HepG2 (cell line): ENCODE measurements around the gene NRBP1. TPM values are rescaled to one million over a fixed set of nuclear protein-coding genes. Genes with fewer than 3 reads are reported as not detected.

Source experiments
- ATAC-seq: fragments of 200-7000 bp; cut with Tn5 transposase; 3 replicates; pipeline ENCODE4 v1.9.1; 2020; ENCODE audit warnings: mild to moderate bottlenecking, moderate library complexity
- BruUV-seq: library from RNA; stranded (reverse); fragments of 400-500 nt; replicated peaks from 2 replicates; lab custom pipeline; 2021; lab: Mats Ljungman, UMichigan
- CTCF ChIA-PET: fragments of 300-600 bp; formaldehyde crosslinking; extraction: SDS; loops from one replicate; lab custom pipeline; 2021; ENCODE audit warnings: low total read pairs, inconsistent platforms, low intra/inter-chr PET ratio; lab: Yijun Ruan, JAX
- POLR2A ChIA-PET: fragments of 350-600 bp; sonication (Branson Sonifier 250); formaldehyde crosslinking; loops from one replicate; lab custom pipeline; 2020; ENCODE audit warnings: antibody characterized with exemption, inconsistent platforms; lab: Yijun Ruan, JAX
- DNase-seq: peaks from one replicate; pipeline ENCODE4 v3.0.0-alpha.2; 2015; ENCODE audit warnings: low spot score
- FAIRE-seq: peaks from 3 replicates; lab custom pipeline; 2011; peaks lifted over from hg19 to GRCh38; lab: Jason Lieb, UNC
- H2AFZ ChIP-seq: one replicate; pipeline ENCODE4 v1.6.1; 2011; ENCODE audit warnings: low read length, inconsistent platforms
- H3K27ac ChIP-seq: fragments of 300-600 bp; 3 replicates; pipeline ENCODE4 v1.8.0; 2011; ENCODE audit warnings: mixed run types, mild to moderate bottlenecking, mixed read lengths, low read length, inconsistent platforms; ENCODE audit not compliant: insufficient read depth; ENCODE audit errors: extremely low read length
- H3K27me3 ChIP-seq, 2 experiments: fragments of 200-600 bp in 1 of 2; 2 replicates in 1 of 2; 3 replicates in 1 of 2; pipeline versions ENCODE4 v1.6.0 to v1.8.0; 2011; ENCODE audit warnings: low read length in 2 of 2, mild to moderate bottlenecking in 2 of 2, moderate library complexity in 2 of 2, inconsistent platforms in 1 of 2; ENCODE audit not compliant: insufficient read depth in 2 of 2, control insufficient read depth in 1 of 2
- H3K36me3 ChIP-seq, 2 experiments: fragments of 200-600 bp in 1 of 2; replicated peaks in 1 of 2; 2 replicates in 1 of 2; 3 replicates in 1 of 2; pipeline versions ENCODE4 v1.5.1 to v1.8.0; 2011; ENCODE audit warnings: low read length in 2 of 2, inconsistent platforms in 1 of 2; ENCODE audit not compliant: insufficient read depth in 2 of 2, control insufficient read depth in 1 of 2
- H3K4me1 ChIP-seq: 2 replicates; pipeline ENCODE4 v1.5.1; 2012; ENCODE audit warnings: low read length, inconsistent platforms; ENCODE audit not compliant: insufficient read depth
- H3K4me2 ChIP-seq: 2 replicates; pipeline ENCODE4 v1.6.0; 2011; ENCODE audit warnings: low read depth, low read length, inconsistent platforms
- H3K4me3 ChIP-seq, 3 experiments: fragments of 200-600 bp in 1 of 3; sonication (generic), shearing (Covaris generic) in 1 of 3; replicated peaks in 1 of 3; 2 replicates each; pipeline ENCODE4 v1.5.1; 2011 to 2016; ENCODE audit warnings: low read length in 3 of 3, inconsistent platforms in 2 of 3, low read depth in 2 of 3, mild to moderate bottlenecking in 2 of 3, control low read depth in 1 of 3, mixed read lengths in 1 of 3; ENCODE audit not compliant: insufficient read depth in 1 of 3
- H3K79me2 ChIP-seq: one replicate; pipeline ENCODE4 v1.6.1; 2011; ENCODE audit warnings: low read length, inconsistent platforms; ENCODE audit not compliant: insufficient read depth
- H3K9ac ChIP-seq: 2 replicates; pipeline ENCODE4 v1.6.0; 2011; ENCODE audit warnings: mild to moderate bottlenecking, low read depth, low read length, inconsistent platforms; ENCODE audit not compliant: insufficient read depth
- H3K9me3 ChIP-seq: 2 replicates; pipeline ENCODE4 v1.5.1; 2012; ENCODE audit warnings: mild to moderate bottlenecking, low read length
- H4K20me1 ChIP-seq: 2 replicates; pipeline ENCODE4 v1.6.0; 2011; ENCODE audit warnings: inconsistent platforms, mild to moderate bottlenecking, low read length, moderate library complexity; ENCODE audit not compliant: insufficient read depth
- AHDC1 ChIP-seq: sonication (generic); formaldehyde crosslinking; IDR thresholded peaks from 2 replicates; pipeline ENCODE4 v1.5.1; 2020; ENCODE audit warnings: mild to moderate bottlenecking, missing genetic modification reagents, borderline replicate concordance
- CEBPB ChIP-seq: IDR thresholded peaks from 2 replicates; pipeline ENCODE4 v1.6.1; 2011; ENCODE audit warnings: low read depth, low read length, improper control_type of control experiment, borderline replicate concordance
- DZIP1 ChIP-seq: sonication (generic); formaldehyde crosslinking; IDR thresholded peaks from 2 replicates; pipeline ENCODE4 v1.5.0; 2020; ENCODE audit warnings: mild to moderate bottlenecking, missing genetic modification reagents
- HNRNPLL ChIP-seq: fragments of 200-400 bp; formaldehyde crosslinking; IDR thresholded peaks from 2 replicates; pipeline ENCODE4 v1.6.1; 2017; ENCODE audit warnings: mild to moderate bottlenecking, low read depth, low read length; ENCODE audit not compliant: poor library complexity, severe bottlenecking
- PRDM10 ChIP-seq: sonication (generic); formaldehyde crosslinking; IDR thresholded peaks from 2 replicates; pipeline ENCODE4 v1.4.0; 2020; ENCODE audit warnings: low read depth, missing genetic modification reagents
- SMAD3 ChIP-seq: sonication (generic); formaldehyde crosslinking; IDR thresholded peaks from 2 replicates; pipeline ENCODE4 v1.4.0; 2020; ENCODE audit warnings: missing genetic modification reagents
- SMYD3 ChIP-seq: sonication (generic); formaldehyde crosslinking; IDR thresholded peaks from 2 replicates; pipeline ENCODE4 v1.8.1; 2023; ENCODE audit warnings: mild to moderate bottlenecking, missing genetic modification reagents
- TAF15 ChIP-seq: fragments of 200-400 bp; formaldehyde crosslinking; IDR thresholded peaks from one replicate; pipeline ENCODE4 v1.6.1; 2018; ENCODE audit warnings: mild to moderate bottlenecking, low read depth, low read length; ENCODE audit not compliant: poor library complexity, severe bottlenecking
- TCF7 ChIP-seq: sonication (generic); IDR thresholded peaks from 2 replicates; pipeline ENCODE4 v1.6.1; 2016; ENCODE audit warnings: antibody characterized with exemption, low read depth
- ZEB1 ChIP-seq: IDR thresholded peaks from 2 replicates; pipeline ENCODE4 v1.6.1; 2012; ENCODE audit warnings: mild to moderate bottlenecking, low read depth, inconsistent platforms; ENCODE audit not compliant: insufficient replicate concordance
- ZNF614 ChIP-seq: IDR thresholded peaks from 2 replicates; pipeline ENCODE4 v1.6.1; 2018; ENCODE audit warnings: missing biosample characterization, missing genetic modification reagents, inconsistent platforms, borderline replicate concordance
- ZNF768 ChIP-seq: sonication (generic); formaldehyde crosslinking; IDR thresholded peaks from 2 replicates; pipeline ENCODE4 v1.4.0; 2020; ENCODE audit warnings: missing genetic modification reagents
- WGBS: methylation state at CpG from one replicate; pipeline ENCODE4 v1.1.6; 2017; ENCODE audit warnings: low lambda C conversion rate; 5-methylcytosine and 5-hydroxymethylcytosine counted together
- in situ Hi-C: cut with HindIII; loops from 2 replicates; pipeline ENCODE4 v1.10.0; 2017; ENCODE audit warnings: low pct_unique_long_range_greater_than_20kb; ENCODE audit not compliant: extremely low pct_ligation_motif_present
- intact Hi-C: fragments of 100-400 bp; cut with micrococcal nuclease; formaldehyde crosslinking; loops from one replicate; pipeline ENCODE4 v1.10.0; 2022; ENCODE audit not compliant: unreplicated experiment
- polyA plus RNA-seq, 8 experiments: library from polyadenylated mRNA; depleted of rRNA in 3 of 8; stranded (reverse) in 7 of 8; unstranded in 1 of 8; fragments of >200 nt; fragmentation: Illumina TruSeq in 4 of 8; extraction: Trizol in 4 of 8; gene quantifications; 2 replicates each; pipeline versions ENCODE4 v1.2.1 to v1.2.3, GENCODE V29; 2011 to 2016; ENCODE audit warnings: low read depth in 4 of 8, missing spikeins in 1 of 8, mixed read lengths in 1 of 8; ENCODE audit not compliant: insufficient read depth in 1 of 8
- total RNA-seq, 5 experiments: library from RNA; depleted of rRNA; stranded (reverse); fragments of >200 nt; fragmentation: Illumina TruSeq; extraction: Trizol; gene quantifications; 2 replicates each; pipeline ENCODE4 v1.2.3, GENCODE V29; 2016; ENCODE audit warnings: low read depth in 1 of 5

The NRBP1 gene
- total and polyA plus RNA-seq, 2 of the 13 experiments (the other 11 are each of a cell fraction or from before 2014, with no cell fraction given): 165 to 240 TPM

- no peaks in the 10 kb centered on the region for H3K27me3 ChIP-seq
- no peaks in the 10 kb centered on the region for H4K20me1 ChIP-seq
- no peaks in the 10 kb centered on the region for H3K79me2 ChIP-seq
- H3K4me1 ChIP-seq: no peaks in the 10 kb centered on the region
- CTCF ChIA-PET: no interaction called here
- H3K9me3 ChIP-seq: no peaks in the 10 kb centered on the region
- in situ Hi-C loops: no loop called here
- H2AFZ ChIP-seq: no peak overlapping the region
- H3K27ac ChIP-seq: no peak overlapping the region
- peaks cover 4 to 41% of the 10 kb centered on the region in 2 experiments for H3K36me3 ChIP-seq
- no peak overlapping the region for H3K9ac ChIP-seq
- no TSS peak for BruUV-seq
- POLR2A ChIA-PET: interaction anchor here (0.7 to 1.4 kb wide), 4 partner anchors 16 to 36 kb away, joined by 3 to 4 read pairs (median 4); partner anchors contain the start of genes NRBP1 and PPM1G
- intact Hi-C loops: no loop called here
- DNase-seq (peak; percentile 33), FAIRE-seq (no peak), ATAC-seq (no peak)
- WGBS: 77% methylated on average over 3 of the region's 3 CpGs
- H3K4me3 ChIP-seq: no peak overlapping the region
- H3K4me2 ChIP-seq: no peak overlapping the region
- TF ChIP-seq AHDC1 (CRISPR knock-in tag): no peak
- no peak for TF ChIP-seq PRDM10
- TF ChIP-seq ZNF768 (CRISPR knock-in tag): no peak
- TF ChIP-seq CEBPB: peak; percentile 92
- no peak for TF ChIP-seq ZNF614
- TF ChIP-seq SMAD3: no peak
- no peak for TF ChIP-seq SMYD3
- TF ChIP-seq TCF7: no peak
- TF ChIP-seq HNRNPLL: no peak
- no peak for TF ChIP-seq DZIP1 (CRISPR knock-in tag)
- no peak for TF ChIP-seq TAF15
- peak; percentile 47 for TF ChIP-seq ZEB1
These were observed 17.6 kb downstream of the NRBP1 start for GRCh38 chr2:27446057-27446456.
